K562 (cell line): Measurements from ENCODE around the gene SLC35A1. TPM values are rescaled to one million over a fixed set of nuclear protein-coding genes. Genes with fewer than 3 reads are reported as not detected.

ENCODE experiments used
- ATAC-seq: fragments of 200-7000 bp; cut with Tn5 transposase; 3 replicates; pipeline ENCODE4 v1.9.1; 2020; ENCODE audit warnings: moderate library complexity
- Bru-seq: library from RNA; stranded (reverse); fragments of 400-500 nt; gene quantifications from one replicate; lab custom pipeline; 2021; lab: Mats Ljungman, UMichigan
- BruChase-seq, 2 experiments: library from RNA; stranded (reverse); fragments of 400-500 nt; gene quantifications; one replicate each; lab custom pipeline; 2021; lab: Mats Ljungman, UMichigan
- BruUV-seq: library from RNA; stranded (reverse); fragments of 400-500 nt; replicated peaks from 2 replicates; lab custom pipeline; 2021; lab: Mats Ljungman, UMichigan
- CTCF ChIA-PET: fragments of 300-600 bp; formaldehyde crosslinking; extraction: SDS; loops from one replicate; lab custom pipeline; 2021; ENCODE audit warnings: low intra/inter-chr PET ratio; lab: Yijun Ruan, JAX
- POLR2A ChIA-PET: fragments of 300-600, 350-650 bp; sonication (Branson Sonifier 250); formaldehyde crosslinking; extraction: SDS; loops from one replicate; lab custom pipeline; 2021; ENCODE audit warnings: antibody characterized with exemption, inconsistent platforms; lab: Yijun Ruan, JAX
- DNase-seq, 4 experiments: peaks; one replicate each; pipeline versions ENCODE4 v3.0.0 to v3.0.0-alpha.2; 2011 to 2018; ENCODE audit warnings: low spot score in 3 of 4, mixed read lengths in 3 of 4; ENCODE audit errors: extremely low read depth in 1 of 4
- FAIRE-seq: peaks from 2 replicates; lab custom pipeline; 2011; peaks lifted over from hg19 to GRCh38; lab: Jason Lieb, UNC
- H2AFZ ChIP-seq: 2 replicates; pipeline ENCODE4 v1.6.0; 2011; ENCODE audit warnings: low read depth, low read length, control low read depth, inconsistent platforms
- H3K27ac ChIP-seq: fragments of 200-600 bp; 3 replicates; pipeline ENCODE4 v1.8.0; 2011; ENCODE audit warnings: low read depth, mild to moderate bottlenecking, control low read depth, inconsistent platforms, low read length, moderate library complexity, mixed read lengths; ENCODE audit errors: extremely low read depth
- H3K27me3 ChIP-seq, 2 experiments: fragments of 300-600 bp in 1 of 2; 2 replicates in 1 of 2; 3 replicates in 1 of 2; pipeline versions ENCODE4 v1.6.0 to v1.8.0; 2011; ENCODE audit warnings: inconsistent platforms in 2 of 2, low read length in 2 of 2, mild to moderate bottlenecking in 1 of 2, mixed read lengths in 1 of 2, moderate library complexity in 1 of 2; ENCODE audit not compliant: control insufficient read depth in 2 of 2, insufficient read depth in 2 of 2
- H3K36me3 ChIP-seq: fragments of 300-600 bp; 3 replicates; pipeline ENCODE4 v1.8.0; 2011; ENCODE audit warnings: mild to moderate bottlenecking, low read length, inconsistent platforms; ENCODE audit not compliant: control insufficient read depth, insufficient read depth
- H3K4me1 ChIP-seq, 2 experiments: fragments of 200-600 bp in 1 of 2; replicated peaks in 1 of 2; 2 replicates in 1 of 2; 3 replicates in 1 of 2; pipeline versions ENCODE4 v1.5.1 to v1.8.0; 2011; ENCODE audit warnings: inconsistent platforms in 2 of 2, low read length in 2 of 2, mild to moderate bottlenecking in 1 of 2, mixed read lengths in 1 of 2, moderate library complexity in 1 of 2; ENCODE audit not compliant: control insufficient read depth in 2 of 2, insufficient read depth in 2 of 2
- H3K4me2 ChIP-seq: 2 replicates; pipeline ENCODE4 v1.6.1; 2011; ENCODE audit warnings: low read length, control low read depth, inconsistent platforms, mixed read lengths; ENCODE audit not compliant: insufficient read depth
- H3K4me3 ChIP-seq: fragments of 200-600 bp; sonication (generic), shearing (Covaris generic); 2 replicates; pipeline ENCODE4 v1.5.1; 2016; ENCODE audit warnings: control low read depth, inconsistent platforms
- H3K79me2 ChIP-seq: fragments of 200-600 bp; 3 replicates; pipeline ENCODE4 v1.8.0; 2011; ENCODE audit warnings: low read length, inconsistent platforms; ENCODE audit not compliant: control insufficient read depth, insufficient read depth
- H3K9ac ChIP-seq, 2 experiments: 2 replicates each; pipeline versions ENCODE4 v1.6.0 to v1.6.1; 2011; ENCODE audit warnings: low read depth in 2 of 2, low read length in 2 of 2, control low read depth in 1 of 2, inconsistent platforms in 1 of 2, mild to moderate bottlenecking in 1 of 2, mixed read lengths in 1 of 2; ENCODE audit not compliant: insufficient read depth in 1 of 2
- H3K9me1 ChIP-seq: one replicate; pipeline ENCODE4 v1.6.0; 2011; ENCODE audit warnings: inconsistent platforms, mild to moderate bottlenecking, low read length, moderate library complexity; ENCODE audit not compliant: control insufficient read depth, insufficient read depth
- H3K9me3 ChIP-seq: replicated peaks from 2 replicates; pipeline ENCODE4 v1.5.1; 2011; ENCODE audit warnings: low read depth, low read length, inconsistent platforms; ENCODE audit not compliant: control insufficient read depth, insufficient read depth
- H4K20me1 ChIP-seq: replicated peaks from 2 replicates; pipeline ENCODE4 v1.6.1; 2011; ENCODE audit warnings: low read length, inconsistent platforms, mixed read lengths; ENCODE audit not compliant: control insufficient read depth, insufficient read depth
- ATF7 ChIP-seq: fragments of 450-650 bp; IDR thresholded peaks from 2 replicates; pipeline ENCODE4 v1.7.1; 2014; ENCODE audit warnings: mild to moderate bottlenecking, moderate library complexity
- E2F6 ChIP-seq, 2 experiments: IDR thresholded peaks; 2 replicates each; pipeline ENCODE4 v1.6.1; 2011; ENCODE audit warnings: borderline replicate concordance in 1 of 2, control low read depth in 1 of 2, low read depth in 1 of 2, low read length in 1 of 2, mild to moderate bottlenecking in 1 of 2, mixed read lengths in 1 of 2, moderate library complexity in 1 of 2; ENCODE audit not compliant: insufficient read depth in 1 of 2, insufficient read length in 1 of 2, poor library complexity in 1 of 2, severe bottlenecking in 1 of 2; ENCODE audit errors: extremely low read depth in 1 of 2
- EGR1 ChIP-seq: fragments of 450-650 bp; conservative IDR thresholded peaks from 2 replicates; pipeline ENCODE4 v1.6.1; 2017; ENCODE audit warnings: mild to moderate bottlenecking
- GTF2A2 ChIP-seq: IDR thresholded peaks from 2 replicates; pipeline ENCODE4 v1.6.1; 2016; ENCODE audit warnings: mild to moderate bottlenecking, missing genetic modification characterization, missing compliant biosample characterization
- RBBP5 ChIP-seq: fragments of 200-600 bp; sonication (generic); IDR thresholded peaks from 2 replicates; pipeline ENCODE4 v1.6.1; 2012; ENCODE audit warnings: borderline replicate concordance, mild to moderate bottlenecking, low read length, control low read depth, inconsistent platforms; ENCODE audit not compliant: insufficient read depth, poor library complexity, severe bottlenecking
- SRF ChIP-seq, 2 experiments: fragments of 250-450, 450-650 bp in 1 of 2; sonication (Bioruptor Pico) in 1 of 2; sonication (generic) in 1 of 2; formaldehyde crosslinking; IDR thresholded peaks; 2 replicates each; pipeline versions ENCODE4 v1.5.0 to v1.5.1; 2020 to 2022; ENCODE audit warnings: mild to moderate bottlenecking in 1 of 2, missing genetic modification reagents in 1 of 2
- ZC3H8 ChIP-seq: fragments of 450-650 bp; IDR thresholded peaks from 2 replicates; pipeline ENCODE4 v1.6.1; 2017
- ZNF79 ChIP-seq: fragments of 250-450 bp; sonication (Bioruptor Pico); IDR thresholded peaks from 2 replicates; pipeline ENCODE4 v1.4.0; 2020; ENCODE audit warnings: low read depth, mild to moderate bottlenecking, moderate library complexity
- WGBS: fragments of 100-300 bp; shearing (Covaris generic); methylation state at CpG from one replicate; pipeline ENCODE4 v1.1.6; 2016; ENCODE audit warnings: low coverage, mixed read lengths; ENCODE audit not compliant: insufficient coverage; ENCODE audit errors: missing lambda C conversion rate; 5-methylcytosine and 5-hydroxymethylcytosine counted together
- in situ Hi-C: fragments of 300-500 bp; cut with MboI; formaldehyde crosslinking; loops from 4 replicates; pipeline ENCODE4 v1.15.0; 2018; ENCODE audit warnings: inconsistent platforms, mixed read lengths
- intact Hi-C: fragments of 100-400 bp; cut with micrococcal nuclease; formaldehyde crosslinking; loops from 2 replicates; pipeline ENCODE4 v1.14.2; 2022
- long read RNA-seq, 3 experiments: library from polyadenylated mRNA in 2 of 3; library from RNA in 1 of 3; unstranded in 2 of 3; stranded (forward) in 1 of 3; transcript quantifications; one replicate each; pipeline ENCODE4 v2.0.0, GENCODE V29; 2019 to 2022
- polyA minus RNA-seq, 3 experiments: library from RNA; depleted of rRNA, polyadenylated mRNA; stranded (reverse); fragments of >200 nt; gene quantifications; 2 replicates each; pipeline ENCODE4 v1.2.3, GENCODE V29; 2011
- polyA plus RNA-seq, 8 experiments: library from polyadenylated mRNA; depleted of rRNA in 4 of 8; stranded (reverse) in 5 of 8; unstranded in 3 of 8; fragments of >200 nt; fragmentation: Nextera tagmentation in 2 of 8; fragmentation: Illumina TruSeq in 1 of 8; extraction: Ambion mirVana in 2 of 8; extraction: Trizol in 1 of 8; gene quantifications; 2 replicates each; pipeline versions ENCODE4 v1.2.1 to v1.2.3, GENCODE V29; 2011 to 2014; ENCODE audit warnings: inconsistent platforms in 1 of 8, missing spikeins in 1 of 8
- total RNA-seq, 7 experiments: library from RNA; depleted of rRNA in 6 of 7; stranded (reverse); fragments of >200 nt in 6 of 7; fragmentation: Illumina TruSeq in 2 of 7; extraction: Trizol in 2 of 7; gene quantifications; 2 replicates each; pipeline versions ENCODE4 v1.2.1 to v1.2.3, GENCODE V29; 2011 to 2021; ENCODE audit warnings: low replicate concordance in 1 of 7
- TF ChIP-seq, protein P1 (sequence below): IDR thresholded peaks from 2 replicates; pipeline ENCODE4 v1.6.1; 2011; ENCODE audit warnings: borderline replicate concordance, low read depth, mild to moderate bottlenecking, moderate library complexity, low read length; ENCODE audit not compliant: insufficient read depth, poor library complexity, severe bottlenecking

SLC35A1 gene
- total RNA-seq (2011; cell fraction: chromatin; rRNA removed; ENCODE audit: low replicate concordance): 9.0 and 17.3 TPM in 2 replicates
- total RNA-seq (2011; cell fraction: nucleolus; rRNA removed): 10.0 and 10.5 TPM in 2 replicates
- total RNA-seq (2011; cell fraction: nucleoplasm; rRNA removed): 15.6 and 15.7 TPM in 2 replicates
- total RNA-seq (2014; rRNA removed): 6.9 and 7.5 TPM in 2 replicates
- total RNA-seq (2014; rRNA removed; fragmentation: Illumina TruSeq; extraction: Trizol): 15.6 and 16.5 TPM in 2 replicates
- total RNA-seq (2015; rRNA removed; fragmentation: Illumina TruSeq; extraction: Trizol): 12.6 and 14.4 TPM in 2 replicates
- 9.8 and 11.4 TPM in 2 replicates for total RNA-seq (2021)
- polyA plus RNA-seq (2011; rRNA removed): 21.6 and 26.4 TPM in 2 replicates
- polyA plus RNA-seq (2011; cell fraction: cytosol; rRNA removed): 6.3 and 9.6 TPM in 2 replicates
- polyA plus RNA-seq (2011; cell fraction: nucleus; rRNA removed): 12.3 and 16.9 TPM in 2 replicates
- 10.7 and 11.4 TPM in 2 replicates for polyA plus RNA-seq (2012)
- polyA plus RNA-seq (2014; fragmentation: Illumina TruSeq; extraction: Trizol): 11.6 and 14.3 TPM in 2 replicates
- polyA plus RNA-seq (2014; fragmentation: Nextera tagmentation; extraction: Ambion mirVana): 10 to 100 TPM; 36.1 to 37.1 TPM
- polyA plus RNA-seq (2014; rRNA removed): 14.9 and 15.2 TPM in 2 replicates
- polyA minus RNA-seq (2011; rRNA and poly(A)+ RNA removed): 10.0 and 12.8 TPM in 2 replicates
- polyA minus RNA-seq (2011; cell fraction: cytosol; rRNA and poly(A)+ RNA removed): 4.9 and 5.8 TPM in 2 replicates
- 3.9 and 6.0 TPM in 2 replicates for polyA minus RNA-seq (2011; cell fraction: nucleus; rRNA and poly(A)+ RNA removed)
- percentile 65 among the genes with signal in this experiment for Bru-seq, nascent RNA
- percentile 74 among the genes with signal in this experiment for BruChase-seq, experiment 1, labeled RNA remaining after a 2-hour chase
- BruChase-seq, experiment 2, labeled RNA remaining after a 6-hour chase: percentile 76 among the genes with signal in this experiment
- long read RNA-seq, experiment 1, transcript SLC35A1-201 (8 exons, 1,851 nt): major isoform, 26 of 33 reads
- long read RNA-seq, experiment 1, partial matches to known transcripts: 0 of 33 reads
- long read RNA-seq, experiment 1, other reads (novel, unspliced or antisense): 7 of 33 reads
- long read RNA-seq, experiment 2, partial matches to known transcripts: 0 of 5 reads
- long read RNA-seq, experiment 2, other reads (novel, unspliced or antisense): 4 of 5 reads
- long read RNA-seq, experiment 3, transcript SLC35A1-201 (8 exons, 1,851 nt): major isoform, 11 of 18 reads
- long read RNA-seq, experiment 3, partial matches to known transcripts: 3 of 18 reads
- long read RNA-seq, experiment 3, other reads (novel, unspliced or antisense): 4 of 18 reads

GRCh38 chr6:87472525-87473418 is at the start of gene SLC35A1:
Gene SLC35A1 (plus strand): TSS chr6:87472974. CDS start chr6:87473004, 30 bp downstream.
- in situ Hi-C loops: no loop called here
- peak; percentile 92 for FAIRE-seq
- TF ChIP-seq E2F6 (IDR thresholded peaks at IDR 0.05; ENCODE audit: borderline replicate concordance in 1 of 2, extremely low read depth in 1 of 2, insufficient read depth in 1 of 2, insufficient read length in 1 of 2, low read depth in 1 of 2, low read length in 1 of 2, poor library complexity in 1 of 2, severe bottlenecking in 1 of 2) (peak; percentile 20 to 32), SRF (CRISPR knock-in tag; IDR thresholded peaks at IDR 0.05) (peak in 1 of 2 experiments; percentile 82; a peak in 2 of 4 replicates), EGR1 (peak; percentile 97), ZC3H8 (no peak), ZNF79 (CRISPR knock-in tag) (no peak), ATF7 (0 out of 2 replicates have a peak, but pooled peaks have one; percentile 63), GTF2A2 (tag) (no peak), RBBP5 (peak; percentile 89)
- TF ChIP-seq, protein P1, sequence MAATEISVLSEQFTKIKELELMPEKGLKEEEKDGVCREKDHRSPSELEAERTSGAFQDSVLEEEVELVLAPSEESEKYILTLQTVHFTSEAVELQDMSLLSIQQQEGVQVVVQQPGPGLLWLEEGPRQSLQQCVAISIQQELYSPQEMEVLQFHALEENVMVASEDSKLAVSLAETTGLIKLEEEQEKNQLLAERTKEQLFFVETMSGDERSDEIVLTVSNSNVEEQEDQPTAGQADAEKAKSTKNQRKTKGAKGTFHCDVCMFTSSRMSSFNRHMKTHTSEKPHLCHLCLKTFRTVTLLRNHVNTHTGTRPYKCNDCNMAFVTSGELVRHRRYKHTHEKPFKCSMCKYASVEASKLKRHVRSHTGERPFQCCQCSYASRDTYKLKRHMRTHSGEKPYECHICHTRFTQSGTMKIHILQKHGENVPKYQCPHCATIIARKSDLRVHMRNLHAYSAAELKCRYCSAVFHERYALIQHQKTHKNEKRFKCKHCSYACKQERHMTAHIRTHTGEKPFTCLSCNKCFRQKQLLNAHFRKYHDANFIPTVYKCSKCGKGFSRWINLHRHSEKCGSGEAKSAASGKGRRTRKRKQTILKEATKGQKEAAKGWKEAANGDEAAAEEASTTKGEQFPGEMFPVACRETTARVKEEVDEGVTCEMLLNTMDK: peak; percentile 14

More at GRCh38 chr6:87472525-87473418, at the start of gene SLC35A1:
- BruUV-seq: no TSS peak
- Histone ChIP-seq H3K4me2 (peak within 1 kb of the TSS; percentile 100), H3K79me2 (peaks cover 8% of the 10 kb centered on the region), H3K27me3 (no peaks in the 10 kb centered on the region), H3K9me3 (no peaks in the 10 kb centered on the region), H2AFZ (peak within 1 kb of the TSS; percentile 100), H3K4me3 (peak within 1 kb of the TSS; percentile 98), H3K9me1 (no peaks in the 10 kb centered on the region), H3K36me3 (0 out of 3 replicates have a peak, but pooled peaks cover 2% of the 10 kb centered on the region), H3K4me1 (peaks cover 5 to 9% of the 10 kb centered on the region in 2 experiments; a peak in 4 of 5 replicates), H3K27ac (peak within 1 kb of the TSS; percentile 100), H3K9ac (peak within 1 kb of the TSS; percentile 93 to 99), H4K20me1 (no peaks in the 10 kb centered on the region)
- intact Hi-C loops: loop anchor here (5.0 to 10.0 kb wide), 2 partner anchors 65 to 232 kb away; partner anchors contain the start of genes AKIRIN2 and CFAP206
- POLR2A ChIA-PET: interaction anchor here (0.6 to 0.9 kb wide), 3 partner anchors 64 to 362 kb away, joined by 3 read pairs; no protein-coding TSS in a partner anchor
- ATAC-seq (peak; percentile 94), DNase-seq (peak; percentile 89 to 92 (median 90))
- CTCF ChIA-PET: no interaction called here
- WGBS: under 1% methylated on average over 55 of the region's 70 CpGs
